B cell (primary cell): ENCODE results near the gene TBC1D14.

Source experiments
- EZH2 ChIP-seq: IDR thresholded peaks from 2 replicates; pipeline ENCODE4 v1.6.1; 2012; ENCODE audit warnings: borderline replicate concordance, low read depth, mild to moderate bottlenecking, moderate library complexity, low read length; ENCODE audit not compliant: insufficient read depth, poor library complexity, severe bottlenecking
- TF ChIP-seq, protein P1 (sequence below): fragments of 200-600 bp; IDR thresholded peaks from one replicate; pipeline ENCODE4 v1.8.0; 2022; ENCODE audit warnings: antibody characterized with exemption, mild to moderate bottlenecking

DNA sequence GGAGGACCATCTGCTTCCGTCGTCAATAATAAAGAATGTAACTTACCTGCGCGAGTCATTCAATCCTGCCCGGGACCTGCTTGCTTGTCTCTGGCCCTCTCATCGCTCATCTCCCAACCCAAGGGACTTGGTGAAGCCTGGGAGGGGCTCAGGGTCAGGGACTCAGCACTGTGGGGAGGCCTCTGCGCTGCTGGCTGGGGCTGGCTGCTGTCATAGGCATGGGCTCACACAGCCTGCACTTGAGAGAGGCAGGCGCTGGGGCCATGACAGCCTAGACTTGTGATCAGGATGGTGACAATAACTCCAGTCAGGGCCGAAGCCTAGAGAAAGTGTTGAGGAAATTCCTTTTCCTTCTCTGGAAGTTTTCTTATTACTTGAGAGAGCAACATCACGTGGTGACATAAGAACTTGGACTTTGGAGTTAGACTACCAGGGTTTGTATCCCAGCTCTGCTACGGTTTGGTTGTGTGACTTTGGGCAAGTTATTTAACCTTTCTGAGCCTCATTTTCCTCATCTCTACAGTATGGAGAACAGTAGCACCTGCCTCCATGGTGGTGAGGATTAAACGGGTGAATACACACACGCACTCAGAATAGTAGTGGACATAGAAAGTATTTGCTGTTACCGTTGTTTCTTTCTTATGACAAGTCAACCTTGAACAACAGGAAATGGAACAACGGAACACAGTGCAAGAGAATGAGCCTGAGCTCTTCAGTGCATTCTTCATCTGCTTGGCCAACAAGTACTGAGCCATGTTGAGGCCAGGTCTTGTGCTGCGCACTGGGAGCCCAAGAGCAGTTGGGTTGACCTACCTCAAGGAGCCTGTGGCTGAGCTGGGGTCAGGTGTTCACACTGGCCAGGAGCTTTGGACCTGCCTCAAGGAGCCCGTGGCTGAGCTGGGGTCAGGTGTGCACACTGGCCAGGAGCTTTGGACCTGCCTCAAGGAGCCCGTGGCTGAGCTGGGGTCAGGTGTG is 60.5 kb downstream of the TBC1D14 start:
- TF ChIP-seq EZH2 = no peak
- TF ChIP-seq, protein P1, sequence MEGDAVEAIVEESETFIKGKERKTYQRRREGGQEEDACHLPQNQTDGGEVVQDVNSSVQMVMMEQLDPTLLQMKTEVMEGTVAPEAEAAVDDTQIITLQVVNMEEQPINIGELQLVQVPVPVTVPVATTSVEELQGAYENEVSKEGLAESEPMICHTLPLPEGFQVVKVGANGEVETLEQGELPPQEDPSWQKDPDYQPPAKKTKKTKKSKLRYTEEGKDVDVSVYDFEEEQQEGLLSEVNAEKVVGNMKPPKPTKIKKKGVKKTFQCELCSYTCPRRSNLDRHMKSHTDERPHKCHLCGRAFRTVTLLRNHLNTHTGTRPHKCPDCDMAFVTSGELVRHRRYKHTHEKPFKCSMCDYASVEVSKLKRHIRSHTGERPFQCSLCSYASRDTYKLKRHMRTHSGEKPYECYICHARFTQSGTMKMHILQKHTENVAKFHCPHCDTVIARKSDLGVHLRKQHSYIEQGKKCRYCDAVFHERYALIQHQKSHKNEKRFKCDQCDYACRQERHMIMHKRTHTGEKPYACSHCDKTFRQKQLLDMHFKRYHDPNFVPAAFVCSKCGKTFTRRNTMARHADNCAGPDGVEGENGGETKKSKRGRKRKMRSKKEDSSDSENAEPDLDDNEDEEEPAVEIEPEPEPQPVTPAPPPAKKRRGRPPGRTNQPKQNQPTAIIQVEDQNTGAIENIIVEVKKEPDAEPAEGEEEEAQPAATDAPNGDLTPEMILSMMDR = no peak
